IMR-90 (cell line): Measurements from ENCODE around the gene CCNT2. TPM values are rescaled to one million over a fixed set of nuclear protein-coding genes. Genes with fewer than 3 reads are reported as not detected.

Source experiments
- ATAC-seq: fragments of 200-7000 bp; cut with Tn5 transposase; 2 replicates; pipeline ENCODE4 v1.9.1; 2020; ENCODE audit warnings: low read depth, mild to moderate bottlenecking, moderate library complexity
- BruUV-seq: library from RNA; stranded (reverse); fragments of 400-500 nt; replicated peaks from 2 replicates; lab custom pipeline; 2021; lab: Mats Ljungman, UMichigan
- CTCF ChIA-PET: fragments of 300-600 bp; formaldehyde crosslinking; extraction: SDS; loops from one replicate; lab custom pipeline; 2021; ENCODE audit warnings: antibody characterized with exemption; lab: Yijun Ruan, JAX
- POLR2A ChIA-PET: fragments of 300-600 bp; sonication (Branson Sonifier 250); formaldehyde crosslinking; loops from one replicate; lab custom pipeline; 2022; ENCODE audit warnings: antibody characterized with exemption; ENCODE audit not compliant: unreplicated experiment; lab: Charles Lee
- DNase-seq: peaks from one replicate; pipeline ENCODE4 v3.0.0; 2013
- H2AFZ ChIP-seq: replicated peaks from 2 replicates; pipeline ENCODE3; 2013; ENCODE audit warnings: low read length, mild to moderate bottlenecking; ENCODE audit not compliant: poor library complexity
- H2AK5ac ChIP-seq: 2 replicates; pipeline ENCODE4 v1.6.1; 2013; ENCODE audit warnings: low read depth, low read length, inconsistent platforms
- H2AK9ac ChIP-seq: replicated peaks from 2 replicates; pipeline ENCODE3; 2013; ENCODE audit warnings: mild to moderate bottlenecking, low read depth, low read length, moderate library complexity; ENCODE audit not compliant: poor library complexity
- H2BK120ac ChIP-seq: 2 replicates; pipeline ENCODE4 v1.6.1; 2013; ENCODE audit warnings: low read depth, low read length, inconsistent platforms
- H2BK15ac ChIP-seq: 3 replicates; pipeline ENCODE4 v1.6.1; 2013; ENCODE audit warnings: low read depth, low read length, inconsistent platforms
- H2BK20ac ChIP-seq: 2 replicates; pipeline ENCODE4 v1.6.1; 2013; ENCODE audit warnings: low read depth, mild to moderate bottlenecking, inconsistent platforms, low read length, moderate library complexity
- H2BK5ac ChIP-seq: 2 replicates; pipeline ENCODE4 v1.6.1; 2013; ENCODE audit warnings: mild to moderate bottlenecking, low read depth, low read length, inconsistent platforms; ENCODE audit not compliant: poor library complexity, severe bottlenecking
- H3K14ac ChIP-seq: replicated peaks from 2 replicates; pipeline ENCODE4 v1.6.1; 2013; ENCODE audit warnings: low read depth, low read length, inconsistent platforms
- H3K18ac ChIP-seq: 2 replicates; pipeline ENCODE4 v1.6.1; 2013; ENCODE audit warnings: low read depth, low read length, control low read depth
- H3K23ac ChIP-seq: 2 replicates; pipeline ENCODE4 v1.6.1; 2013; ENCODE audit warnings: low read depth, low read length, inconsistent platforms
- H3K27ac ChIP-seq: 2 replicates; pipeline ENCODE4 v1.5.1; 2013; ENCODE audit warnings: mild to moderate bottlenecking, control low read depth, low read length; ENCODE audit not compliant: insufficient read depth
- H3K27me3 ChIP-seq: 2 replicates; pipeline ENCODE4 v1.6.1; 2013; ENCODE audit warnings: low read length; ENCODE audit not compliant: control insufficient read depth, insufficient read depth
- H3K36me3 ChIP-seq: 2 replicates; pipeline ENCODE4 v1.6.1; 2013; ENCODE audit warnings: low read length, mixed read lengths; ENCODE audit not compliant: control insufficient read depth, insufficient read depth
- H3K4ac ChIP-seq: 2 replicates; pipeline ENCODE4 v1.6.1; 2013; ENCODE audit warnings: low read depth, low read length, inconsistent platforms
- H3K4me1 ChIP-seq: 2 replicates; pipeline ENCODE4 v1.6.1; 2013; ENCODE audit warnings: low read length, mixed read lengths; ENCODE audit not compliant: control insufficient read depth, insufficient read depth
- H3K4me2 ChIP-seq: 2 replicates; pipeline ENCODE4 v1.6.1; 2013; ENCODE audit warnings: low read depth, mild to moderate bottlenecking, control low read depth, low read length, moderate library complexity
- H3K4me3 ChIP-seq: 2 replicates; pipeline ENCODE4 v1.5.1; 2013; ENCODE audit warnings: low read depth, mild to moderate bottlenecking, control low read depth, low read length, moderate library complexity; ENCODE audit not compliant: insufficient read depth
- H3K56ac ChIP-seq: 2 replicates; pipeline ENCODE4 v1.6.1; 2013; ENCODE audit warnings: low read length, inconsistent platforms; ENCODE audit not compliant: insufficient read depth; ENCODE audit errors: extremely low read depth
- H3K79me1 ChIP-seq, 2 experiments: 2 replicates each; pipeline ENCODE4 v1.6.1; 2013; ENCODE audit warnings: low read length in 2 of 2, inconsistent platforms in 1 of 2, low read depth in 1 of 2
- H3K9ac ChIP-seq: 2 replicates; pipeline ENCODE4 v1.6.1; 2013; ENCODE audit warnings: low read depth, low read length, control low read depth
- H3K9me1 ChIP-seq: 2 replicates; pipeline ENCODE4 v1.6.1; 2013; ENCODE audit warnings: low read length, inconsistent platforms; ENCODE audit not compliant: insufficient read depth
- H3K9me3 ChIP-seq: 2 replicates; pipeline ENCODE4 v1.6.1; 2013; ENCODE audit warnings: low read length; ENCODE audit not compliant: control insufficient read depth, insufficient read depth
- H4K20me1 ChIP-seq: 2 replicates; pipeline ENCODE4 v1.6.1; 2013; ENCODE audit warnings: low read length, inconsistent platforms; ENCODE audit not compliant: insufficient read depth
- H4K5ac ChIP-seq: 2 replicates; pipeline ENCODE4 v1.6.1; 2013; ENCODE audit warnings: mild to moderate bottlenecking, low read depth, low read length, control low read depth
- H4K8ac ChIP-seq, 2 experiments: 2 replicates each; pipeline ENCODE4 v1.6.1; 2013; ENCODE audit warnings: low read depth in 2 of 2, low read length in 2 of 2, control low read depth in 1 of 2, inconsistent platforms in 1 of 2
- H4K91ac ChIP-seq: 2 replicates; pipeline ENCODE4 v1.6.1; 2013; ENCODE audit warnings: low read depth, low read length, inconsistent platforms; ENCODE audit not compliant: insufficient read depth
- MAFK ChIP-seq: IDR thresholded peaks from 2 replicates; pipeline ENCODE4 v1.6.1; 2012; ENCODE audit warnings: low read depth, low read length, improper control_type of control experiment
- POLR2A ChIP-seq: IDR thresholded peaks from 2 replicates; pipeline ENCODE4 v1.6.1; 2012; ENCODE audit warnings: mild to moderate bottlenecking, low read depth, low read length
- RAD21 ChIP-seq: IDR thresholded peaks from 2 replicates; pipeline ENCODE4 v1.6.1; 2012; ENCODE audit warnings: low read length, improper control_type of control experiment
- RFX5 ChIP-seq: IDR thresholded peaks from 2 replicates; pipeline ENCODE4 v1.8.0; 2012; ENCODE audit warnings: low read depth, mild to moderate bottlenecking, low read length, moderate library complexity
- WGBS, 2 experiments: methylation state at CpG; one replicate each; pipeline versions ENCODE4 v1.1.5 to v1.1.7; 2013; ENCODE audit warnings: missing lambda C conversion rate in 2 of 2; ENCODE audit not compliant: insufficient read length in 1 of 2; ENCODE audit errors: extremely low coverage in 2 of 2; 5-methylcytosine and 5-hydroxymethylcytosine counted together
- dilution Hi-C: fragments of 300-500 bp; cut with HindIII; formaldehyde crosslinking; loops from one replicate; pipeline ENCODE4 v1.14.3; 2018; ENCODE audit warnings: low sequenced_read_pairs; ENCODE audit not compliant: unreplicated experiment
- in situ Hi-C: fragments of 300-500 bp; cut with MboI; formaldehyde crosslinking; loops from 3 replicates; pipeline ENCODE4 v1.14.3; 2019; ENCODE audit warnings: low sequenced_read_pairs, inconsistent platforms, mixed read lengths
- intact Hi-C: fragments of 100-400 bp; cut with micrococcal nuclease; formaldehyde crosslinking; loops from 2 replicates; pipeline ENCODE4 v1.10.0; 2022
- polyA plus RNA-seq, 3 experiments: library from polyadenylated mRNA; depleted of rRNA; stranded (reverse); fragments of >200 nt; gene quantifications; 2 replicates each; pipeline ENCODE4 v1.2.3, GENCODE V29; 2012; ENCODE audit warnings: low replicate concordance in 1 of 3
- total RNA-seq: library from RNA; depleted of rRNA; stranded (reverse); fragments of >200 nt; gene quantifications from 2 replicates; pipeline ENCODE4 v1.2.3, GENCODE V29; 2012

The CCNT2 gene
- total and polyA plus RNA-seq, 2 of the 4 experiments (the other 2 are of a cell fraction): 8.8 to 44.6 TPM

DNA sequence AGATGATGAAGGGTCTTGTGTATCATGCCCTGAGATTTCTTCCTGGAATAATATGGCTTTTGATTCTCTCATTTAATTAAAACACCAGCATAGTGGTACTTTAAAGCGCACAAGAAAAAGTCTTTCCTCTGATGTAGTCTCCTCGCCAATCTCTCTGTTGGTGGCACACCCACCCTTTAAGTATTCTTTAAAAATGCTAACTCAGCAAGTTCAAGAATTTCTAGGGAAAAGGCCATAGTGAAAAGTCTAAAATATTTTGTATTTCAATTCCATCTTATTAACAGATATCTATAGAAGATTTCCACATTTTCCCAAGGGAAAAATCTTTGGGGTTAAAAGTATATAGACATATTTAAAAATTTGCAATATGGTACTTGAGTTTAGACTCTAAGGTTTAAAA, 45.5 kb upstream of the CCNT2 start:
- Histone ChIP-seq H3K14ac (no peak overlapping the region), H3K4me3 (no peak overlapping the region), H4K91ac (no peak overlapping the region), H3K9me3 (no peaks in the 10 kb centered on the region), H3K79me1 (no peaks in the 10 kb centered on the region), H3K4me1 (peaks cover 2% of the 10 kb centered on the region; the same call in 1 of the 2 replicates), H3K9ac (no peak overlapping the region), H2AFZ (no peak overlapping the region), H2BK15ac (no peak overlapping the region), H2BK120ac (no peak overlapping the region), H3K4ac (no peak overlapping the region), H3K9me1 (0 out of 2 replicates have a peak, but pooled peaks cover 2% of the 10 kb centered on the region), H4K5ac (no peak overlapping the region), H2BK20ac (no peak overlapping the region), H4K8ac (no peak overlapping the region), H2AK9ac (no peak overlapping the region), H4K20me1 (no peaks in the 10 kb centered on the region), H3K36me3 (no peaks in the 10 kb centered on the region), H2BK5ac (no peak overlapping the region), H2AK5ac (no peak overlapping the region), H3K27ac (no peak overlapping the region), H3K27me3 (no peaks in the 10 kb centered on the region), H3K4me2 (no peak overlapping the region), H3K56ac (no peak overlapping the region), H3K23ac (no peak overlapping the region), H3K18ac (no peak overlapping the region)
- in situ Hi-C loops (no loop called here), dilution Hi-C loops (no loop called here), intact Hi-C loops (no loop called here)
- CTCF ChIA-PET: no interaction called here
- no peak for DNase-seq
- ATAC-seq: no peak
- POLR2A ChIA-PET: no interaction called here
- BruUV-seq: no TSS peak
- WGBS, 2 experiments: no CpG with 5 or more reads among the region's 2 CpGs
- TF ChIP-seq RFX5: no peak
- no peak for TF ChIP-seq RAD21
- no peak for TF ChIP-seq POLR2A
- peak; percentile 97 for TF ChIP-seq MAFK
